HG03159 (cell line): ENCODE data around the gene LAMA2.

Source experiments
- ATAC-seq: cut with Tn5 transposase; IDR thresholded peaks from one replicate; pipeline ENCODE4 v1.9.1; 2021; ENCODE audit warnings: mild to moderate bottlenecking, moderate library complexity; ENCODE audit not compliant: unreplicated experiment

LAMA2 gene

GRCh38 chr6:129500958-129501739, 618.2 kb downstream of the LAMA2 start:
- ATAC-seq: no peak

GRCh38 chr6:129501740-129502660, 619.1 kb downstream of the LAMA2 start:
- no peak for ATAC-seq

- ATAC-seq: no peak
Measured at GRCh38 chr6:129504456-129504855, 621.5 kb downstream of the LAMA2 start.

DNA sequence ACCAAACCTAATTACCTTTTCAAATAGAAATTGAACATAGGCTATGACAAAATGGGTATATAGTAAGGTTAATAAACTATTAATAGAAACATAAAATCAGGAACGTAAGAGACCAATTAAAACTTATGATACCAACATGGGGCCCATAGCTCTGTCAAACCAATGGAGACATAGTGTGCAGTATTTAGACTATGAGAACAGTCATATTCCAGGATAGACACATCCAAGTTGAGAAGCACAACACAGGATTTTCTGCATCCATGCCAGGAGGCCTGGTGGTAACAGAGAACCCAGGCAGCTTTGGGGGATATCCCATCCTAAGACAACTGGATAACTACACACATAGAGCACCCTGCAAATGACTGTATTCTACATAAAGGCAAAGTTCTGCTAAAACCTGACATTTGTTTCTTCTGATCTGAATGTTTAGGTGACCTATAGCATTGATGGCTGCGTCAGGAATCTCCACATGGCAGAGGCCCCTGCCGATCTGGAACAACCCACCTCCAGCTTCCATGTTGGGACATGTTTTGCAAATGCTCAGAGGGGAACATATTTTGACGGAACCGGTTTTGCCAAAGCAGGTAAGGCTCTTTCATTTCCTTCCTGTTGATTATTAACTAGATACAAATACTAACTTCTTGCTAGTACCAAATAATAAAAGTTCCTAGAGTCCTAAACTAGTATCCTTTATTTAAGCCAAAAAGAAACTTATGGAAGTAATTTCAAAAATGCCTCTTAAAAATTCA, 624.3 kb downstream of the LAMA2 start:
- no peak for ATAC-seq

- no peak for ATAC-seq
Measured at GRCh38 chr6:129507846-129508245, 624.9 kb downstream of the LAMA2 start.

- no peak for ATAC-seq
Measured at GRCh38 chr6:129508477-129509145, 625.7 kb downstream of the LAMA2 start.

- no peak for ATAC-seq
Measured at GRCh38 chr6:129510950-129511349, 628.0 kb downstream of the LAMA2 start.

DNA sequence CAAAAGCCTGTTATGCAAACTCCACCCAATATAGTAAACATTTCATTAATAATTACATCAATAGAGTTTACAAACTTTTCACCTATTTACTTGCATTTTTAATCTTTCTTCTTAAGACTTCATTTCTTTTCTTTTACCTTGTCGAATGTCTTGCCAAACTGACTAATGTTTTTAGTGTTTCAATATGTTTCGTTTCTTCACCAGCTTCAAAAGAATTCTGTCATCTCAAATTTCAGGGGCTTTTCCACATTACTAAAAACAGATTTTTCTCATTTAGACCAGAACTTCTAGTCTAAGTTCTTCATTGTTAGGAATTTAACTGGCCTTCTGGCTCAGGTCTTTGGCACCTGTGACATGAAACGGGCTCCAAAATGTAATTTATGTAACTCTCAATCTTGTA, 630.5 kb downstream of the LAMA2 start:
- ATAC-seq: no peak

- ATAC-seq: no peak
Measured at GRCh38 chr6:129515004-129515403, 632.1 kb downstream of the LAMA2 start.

GRCh38 chr6:129516005-129516404, 633.1 kb downstream of the LAMA2 start:
- ATAC-seq: no peak

- ATAC-seq: no peak
Measured at GRCh38 chr6:129516787-129517186, 633.8 kb downstream of the LAMA2 start.

- no peak for ATAC-seq
Measured at GRCh38 chr6:129517288-129517687, 634.4 kb downstream of the LAMA2 start.

- ATAC-seq: no peak
Measured at GRCh38 chr6:129519750-129520149, 636.8 kb downstream of the LAMA2 start.

GRCh38 chr6:129521946-129522345, 639.0 kb downstream of the LAMA2 start:
- ATAC-seq: no peak

GRCh38 chr6:129523816-129524215, 640.9 kb downstream of the LAMA2 start:
- no peak for ATAC-seq

DNA sequence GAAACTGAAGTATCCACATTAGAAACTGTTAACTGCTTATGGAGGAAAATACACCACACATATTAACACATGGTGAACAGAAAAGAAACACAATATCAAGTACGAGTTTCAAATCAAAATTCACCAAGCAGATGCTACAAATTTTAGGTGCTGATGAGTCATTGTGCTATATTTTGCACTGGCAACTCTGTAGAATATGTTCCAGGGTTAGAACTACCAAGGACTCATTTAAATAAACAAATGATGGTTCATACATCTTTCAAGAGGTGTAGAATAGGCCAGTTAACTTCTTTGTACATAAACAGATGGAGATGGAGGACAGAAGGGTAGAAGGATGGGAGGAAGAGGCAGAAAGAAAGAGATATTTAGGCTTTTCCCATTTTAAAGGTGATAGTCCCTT, 642.1 kb downstream of the LAMA2 start:
- no peak for ATAC-seq

- no peak for ATAC-seq
Measured at GRCh38 chr6:129534926-129535325, 652.0 kb downstream of the LAMA2 start.

DNA sequence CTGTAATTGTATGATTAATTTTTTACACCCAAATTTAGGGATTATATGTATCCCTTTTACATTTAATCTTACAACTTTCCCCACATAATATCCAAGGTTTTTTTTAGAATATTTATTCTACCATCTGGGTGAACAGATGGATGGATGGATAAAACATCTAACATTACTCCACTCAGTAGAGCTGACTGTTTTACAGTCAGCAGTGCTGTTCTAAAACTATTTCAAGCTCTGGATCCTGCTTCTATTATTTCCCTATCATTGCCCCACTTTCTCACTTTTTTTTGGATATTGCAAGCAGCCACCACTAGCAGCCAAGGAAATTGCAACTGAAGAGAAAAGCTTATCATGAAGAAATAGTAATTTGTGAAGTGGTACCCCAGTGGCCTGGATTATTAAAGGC, 653.3 kb downstream of the LAMA2 start:
- no peak for ATAC-seq

- ATAC-seq: no peak
Measured at GRCh38 chr6:129539032-129539431, 656.1 kb downstream of the LAMA2 start.

GRCh38 chr6:129542705-129543104, 659.8 kb downstream of the LAMA2 start:
- no peak for ATAC-seq

GRCh38 chr6:129543981-129544380, 661.0 kb downstream of the LAMA2 start:
- ATAC-seq: no peak
